DMS53 treated with DMSO at 0.1 percent for 48 hours (cell line): Measurements from ENCODE around the gene FIP1L1.

ENCODE experiments used
- DNase-seq: peaks from one replicate; lab custom pipeline; 2025; ENCODE audit not compliant: unreplicated experiment; lab: John Stamatoyannopoulos, UW

FIP1L1 gene

DNA sequence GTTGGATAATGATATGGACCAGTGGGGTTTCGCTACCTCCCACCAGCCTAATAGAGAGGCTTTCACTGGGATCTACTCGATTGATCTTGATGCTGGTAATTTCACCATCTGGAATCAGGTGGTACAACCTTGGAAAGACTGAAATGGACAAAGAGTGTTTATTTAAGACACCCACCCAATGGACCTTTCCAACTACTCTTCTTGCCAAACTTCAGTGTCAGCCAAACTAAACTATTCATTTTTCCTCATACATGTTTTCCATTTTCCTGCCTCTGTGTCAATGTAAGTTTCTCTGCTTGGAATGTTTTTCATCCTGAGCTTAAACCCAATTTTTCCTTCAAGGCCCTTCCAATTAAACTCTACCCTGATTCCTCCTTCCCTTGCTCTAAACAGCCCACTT lies 121.3 kb downstream of the FIP1L1 start:
- DNase-seq, result no peak

DNA sequence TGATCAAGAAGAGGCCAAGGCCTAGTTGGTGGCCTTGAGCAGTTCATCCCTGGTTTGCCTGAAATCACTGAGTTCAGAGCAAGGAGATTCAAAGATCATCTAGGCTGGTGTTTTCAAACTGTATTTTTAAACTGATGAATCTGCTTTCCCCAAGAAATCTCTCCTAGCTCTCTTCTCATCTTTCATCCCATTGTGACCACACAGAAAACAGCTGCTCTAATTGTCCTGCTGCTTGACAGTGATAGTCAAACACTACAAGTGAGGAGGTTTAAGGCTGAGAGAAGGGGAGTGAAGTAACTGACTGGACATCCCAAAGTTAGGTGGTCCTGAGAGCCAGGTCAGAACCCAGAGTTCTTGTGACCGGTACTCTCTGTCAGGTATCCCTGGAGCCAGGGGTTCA lies 122.3 kb downstream of the FIP1L1 start:
- no peak for DNase-seq

DNA sequence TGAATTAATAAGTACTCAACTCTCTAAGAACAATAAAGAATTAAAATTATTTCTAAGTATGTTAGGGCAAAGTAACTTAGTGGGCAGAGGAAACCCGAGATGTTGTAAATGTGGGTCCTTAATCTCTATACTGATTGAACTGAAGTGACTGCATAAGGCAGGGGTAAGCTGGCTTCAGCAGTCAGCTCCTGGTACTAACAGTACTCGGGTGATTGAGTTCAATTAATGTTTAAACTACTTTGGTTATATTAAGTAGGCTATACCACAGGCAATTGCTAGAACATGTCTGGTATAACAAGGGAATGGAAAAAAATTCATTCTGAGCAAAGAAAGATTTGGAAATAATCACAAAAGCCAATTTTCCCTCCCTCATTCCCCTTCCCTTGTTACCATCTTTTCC lies 123.1 kb downstream of the FIP1L1 start:
- no peak for DNase-seq

DNA sequence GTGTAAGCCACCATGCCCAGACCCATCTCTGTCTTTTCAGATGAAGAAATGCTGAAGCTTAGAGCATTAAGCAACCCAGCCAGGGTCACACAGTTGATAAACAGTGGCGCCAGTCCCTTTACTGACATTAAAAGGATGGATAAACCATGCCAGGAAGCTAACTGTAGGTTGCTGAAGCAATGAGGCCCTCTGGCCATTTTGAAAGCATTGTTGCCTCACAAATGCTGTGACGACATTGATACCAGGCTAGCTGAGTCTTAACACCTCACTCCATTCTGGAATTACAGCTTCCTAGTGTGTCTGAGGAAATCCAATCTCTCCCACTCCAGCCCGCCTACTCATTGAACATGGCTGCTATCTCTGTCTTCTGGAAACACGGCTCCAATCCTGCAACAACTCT lies 124.1 kb downstream of the FIP1L1 start:
- no peak for DNase-seq

DNA sequence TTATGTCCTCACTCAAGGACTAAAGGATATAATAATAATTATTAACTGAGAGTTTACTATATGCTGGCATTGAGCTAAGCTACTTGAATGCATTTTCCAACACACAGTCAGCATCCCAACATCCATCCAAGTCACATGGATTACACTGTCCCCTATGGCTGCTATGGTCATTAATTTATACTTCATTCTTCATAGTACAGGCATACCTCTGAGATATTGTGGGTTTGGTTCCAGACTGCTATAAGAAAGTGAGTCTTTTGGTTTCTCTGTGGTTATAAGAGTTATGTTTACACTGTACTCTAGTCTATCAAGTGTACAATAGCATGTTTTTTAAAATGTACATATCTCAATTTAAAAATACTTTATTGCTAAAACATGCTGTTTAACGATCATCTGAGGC lies 124.7 kb downstream of the FIP1L1 start:
- DNase-seq, result no peak

DNA sequence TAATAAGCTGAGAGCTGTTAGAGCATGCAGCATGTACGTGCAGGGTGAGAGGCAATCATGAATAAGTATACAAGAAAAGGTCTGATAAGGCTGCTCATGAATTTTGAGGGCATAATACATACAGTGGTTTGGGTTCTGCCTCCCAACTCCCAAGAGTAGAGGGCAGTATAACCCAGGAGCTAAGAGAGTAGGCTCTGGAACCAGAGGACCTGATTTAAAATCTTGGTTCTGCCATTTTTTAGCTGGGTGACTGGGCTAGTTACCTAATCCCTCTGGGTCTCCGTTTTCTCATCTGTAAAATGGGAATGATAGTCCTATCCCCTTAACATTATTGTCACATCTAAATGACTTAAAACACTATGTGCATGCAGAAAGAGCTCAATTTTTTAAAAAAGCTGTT lies 128.5 kb downstream of the FIP1L1 start:
- no peak for DNase-seq

DNA sequence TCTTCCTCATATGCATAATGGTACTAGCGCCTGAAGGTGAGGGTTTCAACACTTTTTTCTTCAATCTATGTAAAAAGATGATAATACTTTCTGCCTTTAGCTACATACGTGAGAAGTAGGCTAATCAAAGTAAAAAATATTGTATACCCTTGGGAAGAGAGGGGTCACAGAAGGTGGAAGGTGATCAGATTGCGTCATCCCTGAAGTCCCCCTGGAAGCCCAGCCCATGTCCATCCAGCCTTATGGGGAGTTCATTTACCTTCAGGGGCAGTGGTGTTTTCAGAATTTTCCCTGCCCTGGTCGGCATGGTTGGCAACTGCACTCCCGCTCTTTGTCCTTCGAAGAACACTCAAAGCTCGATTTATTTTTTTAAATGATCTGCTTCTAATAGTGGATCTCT lies 129.6 kb downstream of the FIP1L1 start:
- DNase-seq, result no peak

DNA sequence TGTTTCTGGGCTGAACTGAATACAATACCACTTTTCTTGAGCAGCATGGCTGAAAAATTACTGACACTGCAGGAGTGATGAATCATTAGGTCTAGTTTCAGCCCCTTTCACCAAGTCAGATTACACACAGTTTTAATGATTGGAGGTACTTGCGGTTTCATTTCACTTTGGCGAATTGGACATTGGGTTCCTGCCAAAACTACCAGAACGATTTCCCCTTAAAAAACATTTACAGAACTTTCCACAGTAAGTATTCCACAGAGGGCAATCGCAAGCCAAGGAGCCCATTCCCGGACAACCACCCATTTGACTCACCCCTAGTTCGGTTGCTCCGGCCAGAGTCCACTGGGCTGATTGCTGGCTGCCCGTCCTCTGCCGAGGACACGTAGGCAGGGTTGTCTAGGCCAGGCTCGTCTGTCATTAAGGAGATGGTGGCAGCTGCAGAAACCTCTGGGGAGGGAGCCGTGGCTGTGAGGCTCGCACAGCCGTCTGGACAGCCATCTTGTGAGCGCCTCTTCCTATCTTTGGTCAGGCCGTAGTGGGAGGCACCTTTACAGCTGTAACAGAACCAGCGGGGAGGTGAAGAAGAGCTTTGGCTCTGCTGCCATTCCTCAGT lies 130.3 kb downstream of the FIP1L1 start:
- DNase-seq, result no peak

DNA sequence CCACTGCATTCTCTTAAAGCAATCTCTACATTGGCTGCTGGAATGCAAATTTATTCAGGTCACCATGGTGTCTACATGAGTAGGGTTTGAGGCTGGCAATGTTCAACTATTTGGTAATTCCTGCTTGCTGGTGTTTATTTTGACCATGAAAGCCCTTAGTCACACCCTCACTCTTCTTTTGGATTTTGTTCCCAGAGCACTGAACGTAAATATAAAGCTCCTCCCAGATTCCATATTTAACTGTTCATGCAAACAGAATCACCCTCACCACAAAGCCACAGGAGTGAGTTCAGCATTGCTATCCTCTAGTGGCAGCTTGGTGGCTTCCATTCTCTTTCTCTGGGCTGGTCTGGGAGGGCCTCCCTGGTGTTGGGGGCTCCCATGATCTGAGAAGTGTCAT lies 131.0 kb downstream of the FIP1L1 start:
- DNase-seq, result no peak

DNA sequence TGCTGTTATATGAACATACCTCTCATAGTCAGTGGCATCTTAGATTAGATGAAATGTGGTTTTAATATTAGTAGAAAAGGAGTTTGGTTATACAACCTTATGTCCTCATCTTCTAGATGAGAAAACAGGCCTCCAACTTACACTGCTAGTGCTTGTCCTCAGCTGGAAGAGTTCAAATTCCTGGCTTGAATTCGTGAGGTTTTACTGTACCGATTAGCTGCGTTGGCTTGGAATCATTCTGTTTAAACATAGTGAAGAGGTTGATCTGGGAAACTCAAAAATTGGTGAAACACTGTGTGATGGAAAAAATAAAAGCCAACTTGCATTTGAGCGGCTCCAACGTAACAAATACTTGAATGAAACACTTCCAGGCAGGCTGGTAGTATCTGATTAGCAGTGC lies 132.9 kb downstream of the FIP1L1 start:
- DNase-seq, result no peak
